ENCODE data around the gene TRAF7.
A peak's percentile ranks its signal among the peaks of the same experiment; 100 is the strongest.
"Not testable (repeated sequence)": the region's sequence is repeated elsewhere in the genome, so short reads cannot be mapped to it uniquely, and the experiment has no call there.

Gene TRAF7

DNA sequence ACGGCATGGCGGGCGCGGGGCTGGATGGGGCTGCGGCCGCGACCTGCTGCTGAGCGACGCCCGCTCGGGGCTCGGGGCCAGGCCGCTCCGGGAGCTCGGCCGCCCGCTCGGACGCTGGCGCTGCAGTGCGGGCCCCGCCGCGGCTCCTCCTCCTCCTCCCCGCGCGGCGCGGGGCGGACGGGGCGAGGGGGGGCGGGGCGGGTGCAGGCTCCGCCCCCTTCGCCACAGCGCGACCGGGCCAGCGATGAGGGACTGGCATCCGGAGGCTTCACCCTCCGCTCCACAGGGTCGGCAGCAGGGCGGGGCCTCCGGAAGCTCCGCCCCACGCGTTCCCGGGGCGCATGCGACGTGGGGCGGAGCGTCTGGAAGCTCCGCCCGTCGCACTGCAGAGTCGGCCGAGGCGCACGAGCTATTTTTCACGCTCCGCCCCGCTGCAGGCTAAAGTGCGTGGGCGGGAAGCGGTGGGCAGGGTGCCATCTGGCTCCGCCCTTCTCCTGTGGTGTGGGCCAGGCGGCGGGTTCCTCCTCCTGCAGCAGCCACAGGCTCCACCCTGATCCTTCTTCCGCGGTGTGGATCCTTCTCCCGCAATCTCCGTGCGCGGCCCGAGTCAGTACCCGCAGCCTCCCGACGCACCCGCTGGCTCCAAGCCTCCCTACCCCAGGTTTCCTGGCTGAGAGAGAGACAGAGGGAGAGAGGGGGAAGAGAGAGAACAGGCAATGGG, 19.7 kb upstream of the TRAF7 start, which contains the start of gene PKD1:
Gene PKD1, minus strand, starts transcription at position 129 of the 721 bp plus-strand sequence. CDS start 209 bp downstream, outside the sequence.
- peak within 1 kb of the TSS; percentile 77 for H3K4me3 ChIP-seq (ENCODE audit: low read length)
- H3K27me3 ChIP-seq (ENCODE audit: control insufficient read depth, low read length); H3F3A ChIP-seq (ENCODE audit: control insufficient read depth, insufficient read depth); H3K79me2 ChIP-seq (ENCODE audit: control insufficient read depth, low read length); H3K36me3 ChIP-seq (ENCODE audit: control insufficient read depth, low read length); H4K20me1 ChIP-seq (ENCODE audit: control insufficient read depth, insufficient read depth, low read depth, low read length); H3K9me3 ChIP-seq (ENCODE audit: control insufficient read depth, insufficient read depth, low read length); H3K9me2 ChIP-seq (replicated peaks; ENCODE audit: control insufficient read depth, low read length); H3K27ac ChIP-seq (ENCODE audit: low read depth, low read length): not testable (repeated sequence)
- H3K4me2 ChIP-seq (ENCODE audit: low read length): peak within 1 kb of the TSS; percentile 71
- peaks cover 11% of the 10 kb centered on the region for H3K4me1 ChIP-seq (ENCODE audit: control insufficient read depth, low read length)

GRCh38 chr16:2142942-2143877, 12.4 kb upstream of the TRAF7 start:
- TF ChIP-seq CTCF (IDR thresholded peaks at IDR 0.05; ENCODE audit: low read depth, low read length, poor library complexity, severe bottlenecking) (no peak), EZH2phosphoT487 (IDR thresholded peaks at IDR 0.05; ENCODE audit: borderline replicate concordance, low read length) (no peak)
- H3K9me3 ChIP-seq (ENCODE audit: control insufficient read depth, insufficient read depth, low read length): no peaks in the 10 kb centered on the region
- H3K4me3 ChIP-seq (ENCODE audit: low read length): no peak overlapping the region
- no peaks in the 10 kb centered on the region for H3K79me2 ChIP-seq (ENCODE audit: control insufficient read depth, low read length)
- H3K4me2 ChIP-seq (ENCODE audit: low read length): no peak overlapping the region
- H3K4me1 ChIP-seq (ENCODE audit: control insufficient read depth, low read length): peaks cover 9% of the 10 kb centered on the region
- no peak overlapping the region for H3K27ac ChIP-seq (ENCODE audit: low read depth, low read length)
- H3K9me2 ChIP-seq (replicated peaks; ENCODE audit: control insufficient read depth, low read length): no peaks in the 10 kb centered on the region
- peaks cover 5% of the 10 kb centered on the region; the same call in 1 of the 2 replicates for H4K20me1 ChIP-seq (ENCODE audit: control insufficient read depth, insufficient read depth, low read depth, low read length)
- H3F3A ChIP-seq (ENCODE audit: control insufficient read depth, insufficient read depth): peaks cover 12% of the 10 kb centered on the region
- no peaks in the 10 kb centered on the region for H3K36me3 ChIP-seq (ENCODE audit: control insufficient read depth, low read length)
- peaks cover 3% of the 10 kb centered on the region; the same call in 1 of the 2 replicates for H3K27me3 ChIP-seq (ENCODE audit: control insufficient read depth, low read length)

GRCh38 chr16:2143878-2144485, 11.6 kb upstream of the TRAF7 start:
- H3K9me2 ChIP-seq (replicated peaks; ENCODE audit: control insufficient read depth, low read length): no peaks in the 10 kb centered on the region
- H3K79me2 ChIP-seq (ENCODE audit: control insufficient read depth, low read length): no peaks in the 10 kb centered on the region
- H3K9me3 ChIP-seq (ENCODE audit: control insufficient read depth, insufficient read depth, low read length): no peaks in the 10 kb centered on the region
- no peak overlapping the region for H3K27ac ChIP-seq (ENCODE audit: low read depth, low read length)
- H3K4me2 ChIP-seq (ENCODE audit: low read length): no peak overlapping the region
- no peak overlapping the region for H3K4me3 ChIP-seq (ENCODE audit: low read length)
- H3K27me3 ChIP-seq (ENCODE audit: control insufficient read depth, low read length): peaks cover 4% of the 10 kb centered on the region; the same call in 1 of the 2 replicates
- peaks cover 15% of the 10 kb centered on the region for H3K4me1 ChIP-seq (ENCODE audit: control insufficient read depth, low read length)
- H4K20me1 ChIP-seq (ENCODE audit: control insufficient read depth, insufficient read depth, low read depth, low read length): peaks cover 6% of the 10 kb centered on the region; the same call in 1 of the 2 replicates
- H3K36me3 ChIP-seq (ENCODE audit: control insufficient read depth, low read length): no peaks in the 10 kb centered on the region
- peaks cover 12% of the 10 kb centered on the region for H3F3A ChIP-seq (ENCODE audit: control insufficient read depth, insufficient read depth)
- TF ChIP-seq CTCF (IDR thresholded peaks at IDR 0.05; ENCODE audit: low read depth, low read length, poor library complexity, severe bottlenecking) (no peak), EZH2phosphoT487 (IDR thresholded peaks at IDR 0.05; ENCODE audit: borderline replicate concordance, low read length) (no peak)
